Vagina (tissue), 2 donors: ENCODE measurements around the gene DOCK7.
"Not testable (repeated sequence)": the region's sequence is repeated elsewhere in the genome, so short reads cannot be mapped to it uniquely, and the experiment has no call there.

Experiments
- CTCF ChIP-seq, 3 experiments: fragments of 450-650 bp in 2 of 3; fragments of 200-600 bp in 1 of 3; sonication (generic) in 1 of 3; IDR thresholded peaks; one replicate each; pipeline ENCODE4 v1.5.1; 2017 to 2019; ENCODE audit warnings: antibody characterized with exemption in 3 of 3, mild to moderate bottlenecking in 2 of 3, moderate library complexity in 2 of 3
- POLR2A ChIP-seq, 2 donors: fragments of 450-650 bp; IDR thresholded peaks; one replicate each; pipeline ENCODE4 v1.6.1; 2017; ENCODE audit warnings: antibody characterized with exemption in 2 of 2, mild to moderate bottlenecking in 2 of 2, moderate library complexity in 2 of 2
- POLR2AphosphoS5 ChIP-seq, 2 donors: sonication (generic); formaldehyde crosslinking; IDR thresholded peaks; one replicate each; pipeline ENCODE4 v1.9.0; 2017; ENCODE audit warnings: antibody characterized with exemption in 2 of 2, mild to moderate bottlenecking in 2 of 2, low read depth in 1 of 2; ENCODE audit not compliant: insufficient read depth in 1 of 2

- TF ChIP-seq POLR2A (IDR thresholded peaks at IDR 0.05); CTCF (IDR thresholded peaks at IDR 0.05); POLR2AphosphoS5 (IDR thresholded peaks at IDR 0.05; ENCODE audit: insufficient read depth in 1 of 2, low read depth in 1 of 2): not testable (repeated sequence)
Observed at GRCh38 chr1:62527346-62527745, 160.8 kb downstream of the DOCK7 start.
